Body of pancreas (tissue), 4 donors: ENCODE results near the gene NPC2. TPM values are rescaled to one million over a fixed set of nuclear protein-coding genes. Genes with fewer than 3 reads are reported as not detected.

Experiments
- ATAC-seq: fragments of 150-250 bp; one replicate; pipeline ENCODE4 v1.9.1; 2016
- DNase-seq, 4 donors: peaks; one replicate each; pipeline ENCODE4 v3.0.0-alpha.2; 2019
- H3K27ac ChIP-seq, 4 donors: fragments of 200-600 bp; sonication (generic); 1 replicate in 3 of 4; 2 replicates in 1 of 4; pipeline versions ENCODE4 v1.5.1 to v1.6.1; 2016 to 2019; ENCODE audit warnings: mild to moderate bottlenecking in 1 of 4, mixed read lengths in 1 of 4, moderate library complexity in 1 of 4
- H3K27me3 ChIP-seq, 2 donors: fragments of 200-600 bp; sonication (generic); one replicate each; pipeline ENCODE4 v1.6.0; 2016; ENCODE audit warnings: mild to moderate bottlenecking in 1 of 2
- H3K36me3 ChIP-seq, 2 donors: fragments of 200-600 bp; sonication (generic); replicated peaks in 1 of 2; 2 replicates each; pipeline ENCODE4 v1.5.1; 2016; ENCODE audit warnings: low read depth in 2 of 2; ENCODE audit not compliant: insufficient read depth in 1 of 2
- H3K4me1 ChIP-seq: fragments of 200-600 bp; sonication (generic); one replicate; pipeline ENCODE4 v1.6.0; 2016
- H3K4me3 ChIP-seq, 2 donors: fragments of 200-600 bp; sonication (generic); 1 replicate in 1 of 2; 2 replicates in 1 of 2; pipeline ENCODE4 v1.5.1; 2016 to 2019
- H3K9me3 ChIP-seq, 3 donors: fragments of 200-600 bp; sonication (generic); 1 replicate in 2 of 3; 2 replicates in 1 of 3; pipeline ENCODE4 v1.5.1; 2016
- CTCF ChIP-seq, 7 experiments: fragments of 450-650 bp in 4 of 7; fragments of 200-600 bp in 3 of 7; sonication (generic) in 3 of 7; IDR thresholded peaks; one replicate each; pipeline ENCODE4 v1.5.1; 2016 to 2019; ENCODE audit warnings: antibody characterized with exemption in 7 of 7
- POLR2A ChIP-seq, 3 donors: fragments of 450-650 bp; IDR thresholded peaks; one replicate each; pipeline ENCODE4 v1.6.1; 2016; ENCODE audit warnings: antibody characterized with exemption in 3 of 3, mild to moderate bottlenecking in 2 of 3
- WGBS, 2 donors: methylation state at CpG; one replicate each; pipeline ENCODE4 v1.1.5; 2017; 5-methylcytosine and 5-hydroxymethylcytosine counted together
- intact Hi-C: fragments of 100-400 bp; cut with DNase I; formaldehyde crosslinking; loops from one replicate; pipeline ENCODE4 v1.15.1; 2023
- total RNA-seq, 2 donors: library from RNA; depleted of rRNA; stranded (reverse); fragments of >200 nt; gene quantifications; one replicate each; pipeline ENCODE4 v1.1.0, GENCODE V29; 2016

Gene NPC2
- total RNA-seq, 2 donors from 2014 or later, result 97.5 to 130 TPM

- no peak overlapping the region for H3K27ac ChIP-seq
- H3K9me3 ChIP-seq, result no peaks in the 10 kb centered on the region
- ATAC-seq (no peak), DNase-seq (no peak)
- no peaks in the 10 kb centered on the region for H3K27me3 ChIP-seq
- no peak overlapping the region for H3K4me3 ChIP-seq
- no peaks in the 10 kb centered on the region for H3K4me1 ChIP-seq
- no peaks in the 10 kb centered on the region for H3K36me3 ChIP-seq
- intact Hi-C loops, result no loop called here
- no peak for TF ChIP-seq CTCF (IDR thresholded peaks at IDR 0.05)
- TF ChIP-seq POLR2A (IDR thresholded peaks at IDR 0.05), result no peak
- 55% methylated on average over 5 of the region's 5 CpGs; no CpG with 5 or more reads in 1 of the 2 donors for WGBS, 2 donors
Observed at GRCh38 chr14:74531467-74531866, 38.4 kb upstream of the NPC2 start.

GRCh38 chr14:74531006-74531405 is 37.9 kb upstream of the NPC2 start:
- DNase-seq (no peak), ATAC-seq (no peak)
- intact Hi-C loops, result no loop called here
- H3K4me1 ChIP-seq, result no peaks in the 10 kb centered on the region
- no peak overlapping the region for H3K4me3 ChIP-seq
- no peaks in the 10 kb centered on the region for H3K27me3 ChIP-seq
- WGBS, 2 donors, result 82 to 95% methylated on average over 3 of the region's 3 CpGs
- no peak overlapping the region for H3K27ac ChIP-seq
- TF ChIP-seq POLR2A (IDR thresholded peaks at IDR 0.05) (no peak), CTCF (IDR thresholded peaks at IDR 0.05) (no peak)
- no peaks in the 10 kb centered on the region for H3K36me3 ChIP-seq
- H3K9me3 ChIP-seq, result no peaks in the 10 kb centered on the region

- H3K4me1 ChIP-seq, result no peaks in the 10 kb centered on the region
- H3K36me3 ChIP-seq, result no peaks in the 10 kb centered on the region
- H3K9me3 ChIP-seq, result no peaks in the 10 kb centered on the region
- WGBS, 2 donors, result 83 to 84% methylated on average over 10 of the region's 10 CpGs
- no peak overlapping the region for H3K4me3 ChIP-seq
- peak in 1 of 4 donors; percentile 13 for DNase-seq
- no peak overlapping the region for H3K27ac ChIP-seq
- ATAC-seq, result no peak
- H3K27me3 ChIP-seq, result no peaks in the 10 kb centered on the region
- intact Hi-C loops, result no loop called here
- no peak for TF ChIP-seq POLR2A (IDR thresholded peaks at IDR 0.05)
- no peak for TF ChIP-seq CTCF (IDR thresholded peaks at IDR 0.05)
Observed at GRCh38 chr14:74528886-74529285, 35.8 kb upstream of the NPC2 start.

GRCh38 chr14:74528406-74528805 is 35.3 kb upstream of the NPC2 start:
- WGBS, 2 donors, result 92 to 100% methylated on average over 1 to 14 of the region's 14 CpGs
- Histone ChIP-seq H3K36me3 (no peaks in the 10 kb centered on the region), H3K27ac (no peak overlapping the region), H3K9me3 (no peaks in the 10 kb centered on the region), H3K4me3 (no peak overlapping the region), H3K4me1 (no peaks in the 10 kb centered on the region), H3K27me3 (no peaks in the 10 kb centered on the region)
- no peak for DNase-seq
- intact Hi-C loops, result no loop called here
- ATAC-seq, result no peak
- no peak for TF ChIP-seq CTCF (IDR thresholded peaks at IDR 0.05)
- TF ChIP-seq POLR2A (IDR thresholded peaks at IDR 0.05), result no peak

GRCh38 chr14:74527736-74528280 is 34.7 kb upstream of the NPC2 start:
- H3K27me3 ChIP-seq, result no peaks in the 10 kb centered on the region
- no peak overlapping the region for H3K4me3 ChIP-seq
- intact Hi-C loops, result no loop called here
- 79 to 100% methylated on average over 4 to 10 of the region's 10 CpGs for WGBS, 2 donors
- DNase-seq, result no peak
- H3K27ac ChIP-seq, result no peak overlapping the region
- ATAC-seq, result no peak
- TF ChIP-seq CTCF (IDR thresholded peaks at IDR 0.05), result no peak
- no peaks in the 10 kb centered on the region for H3K9me3 ChIP-seq
- H3K36me3 ChIP-seq, result no peaks in the 10 kb centered on the region
- H3K4me1 ChIP-seq, result no peaks in the 10 kb centered on the region
